GM18526 (cell line): ENCODE results near the gene ANKRD40.

Source experiments
- POLR2A ChIP-seq: IDR thresholded peaks from 3 replicates; pipeline ENCODE4 v1.6.1; 2011; ENCODE audit not compliant: insufficient read length; ENCODE audit errors: extremely low read depth

Gene ANKRD40

DNA sequence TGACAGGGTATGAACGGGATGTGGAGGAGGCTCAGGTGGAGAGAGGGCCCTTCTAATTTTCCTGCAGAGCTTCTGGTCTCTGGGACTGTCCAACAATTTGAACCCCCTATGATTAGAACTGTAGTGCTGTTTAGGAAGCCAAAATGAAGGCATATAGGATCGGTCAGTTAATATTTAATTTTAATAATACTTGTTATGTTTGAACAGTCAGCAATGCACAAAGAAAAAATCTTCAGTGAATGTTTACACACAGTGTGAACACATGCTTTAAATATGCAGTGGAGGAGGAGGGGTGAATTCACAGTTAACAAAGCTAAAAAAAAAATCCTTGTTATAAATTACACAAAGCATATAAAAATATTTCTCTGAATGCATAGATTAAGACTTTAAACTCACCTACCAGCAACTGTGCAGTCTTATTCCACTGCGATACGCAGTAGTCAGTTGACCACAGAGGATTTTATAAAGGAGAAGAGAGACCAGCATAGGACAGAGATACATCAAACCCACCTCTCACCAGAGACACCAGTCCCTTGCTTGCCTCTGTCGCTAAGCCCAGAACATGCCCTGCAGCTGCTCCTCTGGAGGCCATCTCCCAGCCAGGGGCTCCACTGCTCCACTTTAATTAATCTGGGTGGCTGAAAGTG, 14.6 kb downstream of the ANKRD40 start:
- TF ChIP-seq POLR2A, result no peak

GRCh38 chr17:50692448-50693035, 15.2 kb downstream of the ANKRD40 start:
- no peak for TF ChIP-seq POLR2A

- TF ChIP-seq POLR2A, result no peak
Measured at GRCh38 chr17:50691550-50692447, 15.9 kb downstream of the ANKRD40 start.

- no peak for TF ChIP-seq POLR2A
Measured at GRCh38 chr17:50690887-50691549, 16.7 kb downstream of the ANKRD40 start.

GRCh38 chr17:50689956-50690886, 17.5 kb downstream of the ANKRD40 start:
- no peak for TF ChIP-seq POLR2A

DNA sequence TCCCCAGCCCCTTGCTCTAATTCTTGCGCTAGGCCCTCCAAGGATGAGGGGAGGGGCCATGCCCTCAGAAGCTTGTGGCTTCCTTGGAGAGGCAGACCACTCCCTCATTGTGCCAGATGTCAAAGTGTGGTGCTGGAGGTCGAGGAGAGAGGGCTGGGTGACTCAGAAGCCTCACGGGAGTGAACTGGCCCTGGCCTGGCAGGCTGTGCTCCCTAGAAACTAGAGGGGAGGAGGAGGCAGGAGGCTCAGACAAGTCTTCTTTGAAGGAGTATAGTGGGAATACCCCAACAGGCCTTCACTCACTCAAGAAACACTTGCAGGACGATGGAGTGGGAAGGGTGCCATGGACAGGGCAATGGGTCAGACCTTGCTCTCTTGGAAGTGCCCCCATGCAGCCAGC, 18.5 kb downstream of the ANKRD40 start:
- no peak for TF ChIP-seq POLR2A

DNA sequence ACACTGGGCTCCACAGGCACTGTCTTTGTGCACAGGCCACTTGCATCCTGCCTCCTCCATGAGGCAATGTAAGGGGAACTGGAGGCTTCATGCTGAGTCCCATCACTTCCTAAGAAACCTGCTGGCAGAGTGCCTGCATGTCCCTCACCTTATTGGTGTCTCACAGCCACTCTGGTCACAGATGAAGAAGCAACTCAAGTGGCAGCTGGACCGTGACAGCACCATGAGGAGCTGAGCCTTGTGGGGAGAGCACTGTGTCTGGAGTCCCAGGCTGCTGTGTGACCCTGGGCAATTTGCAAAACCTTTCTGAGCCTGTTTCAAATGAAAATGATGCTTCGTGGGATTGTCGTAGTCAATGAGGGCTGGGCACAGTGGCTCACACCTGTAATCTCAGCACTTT, 19.5 kb downstream of the ANKRD40 start:
- TF ChIP-seq POLR2A, result no peak

DNA sequence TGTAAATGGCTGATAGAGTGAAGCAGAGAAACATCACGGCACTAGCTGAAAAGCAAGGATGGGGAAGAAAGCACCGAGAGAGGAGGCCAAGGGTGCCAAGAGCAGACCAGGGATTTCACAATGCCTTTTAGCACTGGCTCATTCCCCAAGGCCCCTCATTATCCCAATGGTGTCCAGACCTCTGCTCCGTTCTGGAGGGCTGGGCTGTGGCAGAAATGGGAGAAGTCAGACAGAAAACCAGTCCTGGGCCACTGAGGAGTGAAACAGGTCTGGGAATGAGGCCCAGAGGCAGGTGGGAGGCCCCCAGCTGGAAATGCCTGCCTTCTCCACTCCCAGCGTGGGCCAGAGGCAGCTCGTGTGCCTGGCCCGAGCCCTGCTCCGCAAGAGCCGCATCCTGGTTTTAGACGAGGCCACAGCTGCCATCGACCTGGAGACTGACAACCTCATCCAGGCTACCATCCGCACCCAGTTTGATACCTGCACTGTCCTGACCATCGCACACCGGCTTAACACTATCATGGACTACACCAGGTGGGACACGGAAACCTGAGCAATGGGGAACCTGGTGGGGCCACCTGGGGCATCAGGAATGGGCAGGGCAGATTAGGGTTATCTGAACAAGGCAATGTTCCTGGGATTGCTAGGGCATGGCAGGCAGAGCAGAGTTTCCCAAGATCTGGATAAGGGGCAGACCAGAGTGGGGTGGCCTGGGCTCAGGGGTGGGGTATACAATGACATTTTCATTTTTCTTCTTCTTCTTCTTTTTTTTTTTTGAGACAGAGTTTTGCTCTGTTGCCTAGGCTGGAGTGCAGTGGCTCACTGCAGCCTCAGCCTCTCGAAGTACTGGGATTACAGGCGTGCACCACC, 20.3 kb downstream of the ANKRD40 start:
- TF ChIP-seq POLR2A, result no peak

DNA sequence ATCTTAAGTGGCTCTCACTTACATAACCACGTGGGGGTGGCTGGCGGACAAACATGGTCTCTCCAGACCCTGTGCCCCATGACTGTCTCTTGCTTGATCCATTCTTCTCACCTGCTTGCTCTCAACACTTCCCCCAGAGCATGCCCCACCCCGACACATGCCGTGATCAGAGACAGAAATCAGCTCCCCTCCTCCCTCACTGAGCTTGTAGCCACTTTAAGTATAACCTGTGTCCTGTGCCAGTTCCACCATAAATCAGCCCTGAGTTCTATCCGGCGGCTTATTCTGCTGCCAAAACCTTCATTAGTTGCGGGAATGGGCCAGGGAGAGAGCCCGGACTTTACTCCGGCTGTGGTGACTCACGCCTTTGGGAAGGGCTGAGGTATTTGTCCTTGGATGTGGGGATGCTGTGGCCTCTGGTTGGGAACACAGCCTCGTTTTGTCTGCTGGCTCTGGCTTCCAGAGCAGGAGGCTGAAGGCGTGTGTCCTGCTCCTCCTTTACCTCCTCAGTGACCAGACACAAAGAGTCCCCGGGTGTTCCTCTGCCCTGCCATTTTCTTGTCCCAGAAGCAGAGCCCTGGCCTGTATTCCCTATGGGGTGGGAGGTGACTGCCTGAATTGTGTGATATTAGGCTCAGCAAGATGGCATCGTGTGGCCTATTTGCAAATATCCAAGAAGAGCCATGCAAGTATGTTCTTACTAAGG, 21.1 kb downstream of the ANKRD40 start:
- no peak for TF ChIP-seq POLR2A

- no peak for TF ChIP-seq POLR2A
Measured at GRCh38 chr17:50685691-50686493, 21.8 kb downstream of the ANKRD40 start.

DNA sequence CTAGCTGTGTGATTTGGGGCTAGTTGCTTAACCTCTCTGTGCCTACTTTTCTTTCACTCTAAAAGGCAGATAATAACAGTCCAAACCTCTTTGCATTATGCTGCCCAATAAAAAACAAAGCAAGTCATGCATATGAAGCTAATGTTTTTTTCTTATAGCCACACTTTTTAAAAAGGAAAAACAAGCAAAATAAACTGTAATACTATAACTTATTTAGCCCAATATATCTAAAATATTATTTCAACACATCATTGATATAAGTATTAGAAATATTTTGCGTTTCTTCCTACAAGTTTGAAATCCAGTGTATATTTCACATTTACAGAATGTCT, 22.4 kb downstream of the ANKRD40 start:
- no peak for TF ChIP-seq POLR2A

GRCh38 chr17:50684612-50685333, 22.9 kb downstream of the ANKRD40 start:
- no peak for TF ChIP-seq POLR2A
